K562 (cell line): ENCODE results near the gene AP2A2. TPM values are rescaled to one million over a fixed set of nuclear protein-coding genes. Genes with fewer than 3 reads are reported as not detected.
"Not testable (repeated sequence)": the region's sequence is repeated elsewhere in the genome, so short reads cannot be mapped to it uniquely, and the experiment has no call there.

Experiments used
- ATAC-seq: fragments of 200-7000 bp; cut with Tn5 transposase; 3 replicates; pipeline ENCODE4 v1.9.1; 2020; ENCODE audit warnings: moderate library complexity
- BruUV-seq: library from RNA; stranded (reverse); fragments of 400-500 nt; replicated peaks from 2 replicates; lab custom pipeline; 2021; lab: Mats Ljungman, UMichigan
- CTCF ChIA-PET: fragments of 300-600 bp; formaldehyde crosslinking; extraction: SDS; loops from one replicate; lab custom pipeline; 2021; ENCODE audit warnings: low intra/inter-chr PET ratio; lab: Yijun Ruan, JAX
- POLR2A ChIA-PET: fragments of 300-600, 350-650 bp; sonication (Branson Sonifier 250); formaldehyde crosslinking; extraction: SDS; loops from one replicate; lab custom pipeline; 2021; ENCODE audit warnings: antibody characterized with exemption, inconsistent platforms; lab: Yijun Ruan, JAX
- DNase-seq, 4 experiments: peaks; one replicate each; pipeline versions ENCODE4 v3.0.0 to v3.0.0-alpha.2; 2011 to 2018; ENCODE audit warnings: low spot score in 3 of 4, mixed read lengths in 3 of 4; ENCODE audit errors: extremely low read depth in 1 of 4
- FAIRE-seq: peaks from 2 replicates; lab custom pipeline; 2011; peaks lifted over from hg19 to GRCh38; lab: Jason Lieb, UNC
- H2AFZ ChIP-seq: 2 replicates; pipeline ENCODE4 v1.6.0; 2011; ENCODE audit warnings: low read depth, low read length, control low read depth, inconsistent platforms
- H3K27ac ChIP-seq: fragments of 200-600 bp; 3 replicates; pipeline ENCODE4 v1.8.0; 2011; ENCODE audit warnings: low read depth, mild to moderate bottlenecking, control low read depth, inconsistent platforms, low read length, moderate library complexity, mixed read lengths; ENCODE audit errors: extremely low read depth
- H3K27me3 ChIP-seq, 2 experiments: fragments of 300-600 bp in 1 of 2; 2 replicates in 1 of 2; 3 replicates in 1 of 2; pipeline versions ENCODE4 v1.6.0 to v1.8.0; 2011; ENCODE audit warnings: inconsistent platforms in 2 of 2, low read length in 2 of 2, mild to moderate bottlenecking in 1 of 2, mixed read lengths in 1 of 2, moderate library complexity in 1 of 2; ENCODE audit not compliant: control insufficient read depth in 2 of 2, insufficient read depth in 2 of 2
- H3K36me3 ChIP-seq: fragments of 300-600 bp; 3 replicates; pipeline ENCODE4 v1.8.0; 2011; ENCODE audit warnings: mild to moderate bottlenecking, low read length, inconsistent platforms; ENCODE audit not compliant: control insufficient read depth, insufficient read depth
- H3K4me1 ChIP-seq, 2 experiments: fragments of 200-600 bp in 1 of 2; replicated peaks in 1 of 2; 2 replicates in 1 of 2; 3 replicates in 1 of 2; pipeline versions ENCODE4 v1.5.1 to v1.8.0; 2011; ENCODE audit warnings: inconsistent platforms in 2 of 2, low read length in 2 of 2, mild to moderate bottlenecking in 1 of 2, mixed read lengths in 1 of 2, moderate library complexity in 1 of 2; ENCODE audit not compliant: control insufficient read depth in 2 of 2, insufficient read depth in 2 of 2
- H3K4me2 ChIP-seq: 2 replicates; pipeline ENCODE4 v1.6.1; 2011; ENCODE audit warnings: low read length, control low read depth, inconsistent platforms, mixed read lengths; ENCODE audit not compliant: insufficient read depth
- H3K4me3 ChIP-seq: fragments of 200-600 bp; sonication (generic), shearing (Covaris generic); 2 replicates; pipeline ENCODE4 v1.5.1; 2016; ENCODE audit warnings: control low read depth, inconsistent platforms
- H3K79me2 ChIP-seq: fragments of 200-600 bp; 3 replicates; pipeline ENCODE4 v1.8.0; 2011; ENCODE audit warnings: low read length, inconsistent platforms; ENCODE audit not compliant: control insufficient read depth, insufficient read depth
- H3K9ac ChIP-seq, 2 experiments: 2 replicates each; pipeline versions ENCODE4 v1.6.0 to v1.6.1; 2011; ENCODE audit warnings: low read depth in 2 of 2, low read length in 2 of 2, control low read depth in 1 of 2, inconsistent platforms in 1 of 2, mild to moderate bottlenecking in 1 of 2, mixed read lengths in 1 of 2; ENCODE audit not compliant: insufficient read depth in 1 of 2
- H3K9me1 ChIP-seq: one replicate; pipeline ENCODE4 v1.6.0; 2011; ENCODE audit warnings: inconsistent platforms, mild to moderate bottlenecking, low read length, moderate library complexity; ENCODE audit not compliant: control insufficient read depth, insufficient read depth
- H3K9me3 ChIP-seq: replicated peaks from 2 replicates; pipeline ENCODE4 v1.5.1; 2011; ENCODE audit warnings: low read depth, low read length, inconsistent platforms; ENCODE audit not compliant: control insufficient read depth, insufficient read depth
- H4K20me1 ChIP-seq: replicated peaks from 2 replicates; pipeline ENCODE4 v1.6.1; 2011; ENCODE audit warnings: low read length, inconsistent platforms, mixed read lengths; ENCODE audit not compliant: control insufficient read depth, insufficient read depth
- MYC ChIP-seq, 2 experiments: fragments of 250-450 bp in 1 of 2; sonication (Bioruptor Pico) in 1 of 2; IDR thresholded peaks; 2 replicates each; pipeline versions ENCODE4 v1.5.1 to v1.6.1; 2012 to 2021; ENCODE audit warnings: low read depth in 2 of 2, borderline replicate concordance in 1 of 2, improper control_type of control experiment in 1 of 2, low read length in 1 of 2, mild to moderate bottlenecking in 1 of 2, moderate library complexity in 1 of 2
- PHF21A ChIP-seq: fragments of 450-650 bp; IDR thresholded peaks from 2 replicates; pipeline ENCODE4 v1.6.1; 2017; ENCODE audit warnings: low read depth, borderline replicate concordance
- WGBS: fragments of 100-300 bp; shearing (Covaris generic); methylation state at CpG from one replicate; pipeline ENCODE4 v1.1.6; 2016; ENCODE audit warnings: low coverage, mixed read lengths; ENCODE audit not compliant: insufficient coverage; ENCODE audit errors: missing lambda C conversion rate; 5-methylcytosine and 5-hydroxymethylcytosine counted together
- in situ Hi-C: fragments of 300-500 bp; cut with MboI; formaldehyde crosslinking; loops from 4 replicates; pipeline ENCODE4 v1.15.0; 2018; ENCODE audit warnings: inconsistent platforms, mixed read lengths
- intact Hi-C: fragments of 100-400 bp; cut with micrococcal nuclease; formaldehyde crosslinking; loops from 2 replicates; pipeline ENCODE4 v1.14.2; 2022
- polyA plus RNA-seq, 8 experiments: library from polyadenylated mRNA; depleted of rRNA in 4 of 8; stranded (reverse) in 5 of 8; unstranded in 3 of 8; fragments of >200 nt; fragmentation: Nextera tagmentation in 2 of 8; fragmentation: Illumina TruSeq in 1 of 8; extraction: Ambion mirVana in 2 of 8; extraction: Trizol in 1 of 8; gene quantifications; 2 replicates each; pipeline versions ENCODE4 v1.2.1 to v1.2.3, GENCODE V29; 2011 to 2014; ENCODE audit warnings: inconsistent platforms in 1 of 8, missing spikeins in 1 of 8
- total RNA-seq, 7 experiments: library from RNA; depleted of rRNA in 6 of 7; stranded (reverse); fragments of >200 nt in 6 of 7; fragmentation: Illumina TruSeq in 2 of 7; extraction: Trizol in 2 of 7; gene quantifications; 2 replicates each; pipeline versions ENCODE4 v1.2.1 to v1.2.3, GENCODE V29; 2011 to 2021; ENCODE audit warnings: low replicate concordance in 1 of 7

The AP2A2 gene
- total and polyA plus RNA-seq, 9 of the 15 experiments (the other 6 are each of a cell fraction or from before 2014, with no cell fraction given) = 0.69 to 41.7 (median 15.2) TPM

GRCh38 chr11:961310-961920, 35.7 kb downstream of the AP2A2 start:
- 89% methylated on average over 18 of the region's 18 CpGs for WGBS
- CTCF ChIA-PET = not testable (repeated sequence)

DNA sequence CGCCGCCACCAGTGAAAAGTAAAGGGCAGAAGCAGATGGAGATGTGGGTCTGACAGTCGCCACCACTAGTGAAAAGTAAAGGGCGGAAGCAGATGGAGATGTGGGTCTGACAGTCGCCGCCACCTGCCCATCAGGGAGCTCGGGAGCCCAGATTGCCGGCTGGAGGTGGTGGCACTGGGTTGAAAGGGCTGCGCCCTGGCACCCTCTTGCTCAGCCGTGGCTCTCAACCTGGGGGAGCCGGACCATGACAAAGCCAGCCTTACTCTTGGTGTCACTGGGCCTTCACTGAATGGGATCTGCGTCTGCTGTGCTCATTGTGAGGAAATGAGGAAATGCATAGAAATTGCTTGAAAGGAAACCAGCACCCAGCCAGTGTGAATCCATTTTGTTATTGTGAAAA, 36.3 kb downstream of the AP2A2 start:
- POLR2A ChIA-PET = no interaction called here
- peaks cover 0 to 3% of the 10 kb centered on the region in 2 experiments; a peak in 1 of 5 replicates for H3K4me1 ChIP-seq
- peaks cover 23% of the 10 kb centered on the region; the same call in 2 of the 3 replicates for H3K36me3 ChIP-seq
- H3K27me3 ChIP-seq = no peaks in the 10 kb centered on the region
- WGBS = 95% methylated on average over 11 of the region's 12 CpGs
- FAIRE-seq = no peak
- peaks cover 5% of the 10 kb centered on the region; the same call in 1 of the 3 replicates for H3K79me2 ChIP-seq
- H4K20me1 ChIP-seq = no peaks in the 10 kb centered on the region
- H3K4me3 ChIP-seq = no peak overlapping the region
- intact Hi-C loops = no loop called here
- no peak overlapping the region for H3K4me2 ChIP-seq
- TF ChIP-seq PHF21A = no peak
- no peak for TF ChIP-seq MYC (IDR thresholded peaks at IDR 0.05; ENCODE audit: low read depth, low read length)
- TF ChIP-seq MYC (CRISPR knock-in tag; IDR thresholded peaks at IDR 0.05; ENCODE audit: borderline replicate concordance, low read depth) = no peak
- TF ChIP-seq, all 486 proteins: peak for 0
- no peak overlapping the region for H3K9ac ChIP-seq
- in situ Hi-C loops = no loop called here
- CTCF ChIA-PET = no interaction called here
- H3K27ac ChIP-seq = no peak overlapping the region
- ATAC-seq = no peak
- no peaks in the 10 kb centered on the region for H3K9me1 ChIP-seq
- no peak overlapping the region for H2AFZ ChIP-seq
- no TSS peak for BruUV-seq
- H3K9me3 ChIP-seq = no peaks in the 10 kb centered on the region; the same call in 1 of the 2 replicates
- no peak for DNase-seq

More at GRCh38 chr11:961310-961920, 35.7 kb downstream of the AP2A2 start:
- H3K27me3 ChIP-seq, H3K4me2 ChIP-seq, FAIRE-seq, ATAC-seq, H3K4me1 ChIP-seq, H3K27ac ChIP-seq, H4K20me1 ChIP-seq, H3K9ac ChIP-seq, POLR2A ChIA-PET, H3K9me3 ChIP-seq, H3K79me2 ChIP-seq, intact Hi-C loops, H3K4me3 ChIP-seq, H2AFZ ChIP-seq, in situ Hi-C loops, BruUV-seq, DNase-seq, H3K9me1 ChIP-seq: not testable (repeated sequence)
- H3K36me3 ChIP-seq = peaks cover 23% of the 10 kb centered on the region; the same call in 2 of the 3 replicates
